HG03135 (cell line): Measurements from ENCODE around the gene PNLIP.

Experiments used
- ATAC-seq: cut with Tn5 transposase; IDR thresholded peaks from one replicate; pipeline ENCODE4 v1.9.1; 2021; ENCODE audit warnings: mild to moderate bottlenecking, moderate library complexity; ENCODE audit not compliant: unreplicated experiment

The PNLIP gene

GRCh38 chr10:116545756-116546155 lies at the start of gene PNLIP:
Gene PNLIP (plus strand): TSS chr10:116545931. CDS start chr10:116546093, 162 bp downstream.
- no peak for ATAC-seq

- ATAC-seq = no peak
Observed at GRCh38 chr10:116504786-116505185, 40.9 kb upstream of the PNLIP start.

GRCh38 chr10:116510565-116510964 lies 35.2 kb upstream of the PNLIP start:
- ATAC-seq = no peak

GRCh38 chr10:116511365-116511764 lies 34.4 kb upstream of the PNLIP start:
- no peak for ATAC-seq

GRCh38 chr10:116521424-116522290 lies 24.1 kb upstream of the PNLIP start:
- peak; percentile 55 for ATAC-seq

GRCh38 chr10:116522803-116523381 lies 22.8 kb upstream of the PNLIP start:
- ATAC-seq = no peak

- ATAC-seq = no peak
Observed at GRCh38 chr10:116524736-116525135, 21.0 kb upstream of the PNLIP start.

- no peak for ATAC-seq
Observed at GRCh38 chr10:116526219-116526618, 19.5 kb upstream of the PNLIP start.

- no peak for ATAC-seq
Observed at GRCh38 chr10:116536810-116537209, 8.9 kb upstream of the PNLIP start.

- ATAC-seq = no peak
Observed at GRCh38 chr10:116538456-116538855, 7.3 kb upstream of the PNLIP start.

- no peak for ATAC-seq
Observed at GRCh38 chr10:116538992-116539391, 6.7 kb upstream of the PNLIP start.

- no peak for ATAC-seq
Observed at GRCh38 chr10:116540814-116541213, 4.9 kb upstream of the PNLIP start.

GRCh38 chr10:116542007-116542677 lies 3.6 kb upstream of the PNLIP start:
- ATAC-seq = no peak

- ATAC-seq = no peak
Observed at GRCh38 chr10:116545122-116545521, 609 bp upstream of the PNLIP start.

- ATAC-seq = no peak
Observed at GRCh38 chr10:116548301-116548700, 2.6 kb downstream of the PNLIP start.

- no peak for ATAC-seq
Observed at GRCh38 chr10:116553378-116553980, 7.7 kb downstream of the PNLIP start.

GRCh38 chr10:116554628-116555027 lies 8.9 kb downstream of the PNLIP start:
- ATAC-seq = no peak

- ATAC-seq = no peak
Observed at GRCh38 chr10:116555880-116556279, 10.1 kb downstream of the PNLIP start.

GRCh38 chr10:116557305-116557880 lies 11.7 kb downstream of the PNLIP start:
- ATAC-seq = no peak

- ATAC-seq = no peak
Observed at GRCh38 chr10:116565534-116565933, 19.8 kb downstream of the PNLIP start.

- no peak for ATAC-seq
Observed at GRCh38 chr10:116566932-116567331, 21.2 kb downstream of the PNLIP start.
